GM12878 (cell line): ENCODE measurements around the gene SPINT2. TPM values are rescaled to one million over a fixed set of nuclear protein-coding genes. Genes with fewer than 3 reads are reported as not detected.

ENCODE experiments used
- ATAC-seq: fragments of 200-7000 bp; cut with Tn5 transposase; 3 replicates; pipeline ENCODE4 v1.9.1; 2020; ENCODE audit warnings: mild to moderate bottlenecking, moderate library complexity
- BruUV-seq: library from RNA; stranded (reverse); fragments of 400-500 nt; replicated peaks from 2 replicates; lab custom pipeline; 2021; lab: Mats Ljungman, UMichigan
- CTCF ChIA-PET: fragments of 300-600 bp; sonication (Branson Sonifier 250); formaldehyde crosslinking; extraction: SDS; loops from one replicate; lab custom pipeline; 2021; ENCODE audit warnings: inconsistent platforms; lab: Yijun Ruan, JAX
- POLR2A ChIA-PET: fragments of 350-600 bp; formaldehyde crosslinking; extraction: SDS; loops from one replicate; lab custom pipeline; 2021; ENCODE audit warnings: inconsistent platforms; lab: Charles Lee
- RAD21 ChIA-PET: fragments of 300-600 bp; sonication (Branson Sonifier 250); formaldehyde crosslinking; loops from one replicate; lab custom pipeline; 2023; ENCODE audit warnings: antibody characterized with exemption; ENCODE audit not compliant: unreplicated experiment; lab: Charles Lee
- SMC1A ChIA-PET: fragments of 300-600 bp; sonication (Branson Sonifier 250); formaldehyde crosslinking; loops from one replicate; lab custom pipeline; 2023; ENCODE audit not compliant: unreplicated experiment, uncharacterized antibody; lab: Charles Lee
- DNase-seq: peaks from one replicate; pipeline ENCODE4 v3.0.0-alpha.2; 2011; ENCODE audit warnings: low read depth, low spot score
- FAIRE-seq: peaks from 3 replicates; lab custom pipeline; 2011; peaks lifted over from hg19 to GRCh38; lab: Jason Lieb, UNC
- H2AFZ ChIP-seq: 2 replicates; pipeline ENCODE4 v1.6.0; 2011; ENCODE audit warnings: low read depth, low read length, control low read depth; ENCODE audit not compliant: control insufficient read depth
- H3K27ac ChIP-seq: 2 replicates; pipeline ENCODE4 v1.5.1; 2011; ENCODE audit warnings: control low read depth; ENCODE audit not compliant: control insufficient read depth, insufficient read depth
- H3K27me3 ChIP-seq, 2 experiments: replicated peaks in 1 of 2; 2 replicates each; pipeline versions ENCODE4 v1.6.0 to v1.6.1; 2011; ENCODE audit warnings: low read length in 1 of 2; ENCODE audit not compliant: control insufficient read depth in 2 of 2, insufficient read depth in 2 of 2
- H3K36me3 ChIP-seq, 2 experiments: 2 replicates each; pipeline ENCODE4 v1.5.1; 2011; ENCODE audit warnings: low read length in 1 of 2; ENCODE audit not compliant: control insufficient read depth in 2 of 2, insufficient read depth in 2 of 2
- H3K4me1 ChIP-seq: 2 replicates; pipeline ENCODE4 v1.6.1; 2011; ENCODE audit warnings: mild to moderate bottlenecking, low read length, moderate library complexity, mixed read lengths; ENCODE audit not compliant: control insufficient read depth, insufficient read depth
- H3K4me2 ChIP-seq: 2 replicates; pipeline ENCODE4 v1.6.0; 2011; ENCODE audit warnings: control low read depth; ENCODE audit not compliant: control insufficient read depth, insufficient read depth
- H3K4me3 ChIP-seq: fragments of 200-600 bp; sonication (generic); 2 replicates; pipeline ENCODE4 v1.5.1; 2016
- H3K79me2 ChIP-seq: 2 replicates; pipeline ENCODE4 v1.6.0; 2011; ENCODE audit warnings: low read length; ENCODE audit not compliant: control insufficient read depth, insufficient read depth
- H3K9ac ChIP-seq: 2 replicates; pipeline ENCODE4 v1.8.0; 2011; ENCODE audit warnings: low read length, control low read depth, mixed read lengths; ENCODE audit not compliant: control insufficient read depth, insufficient read depth
- H3K9me3 ChIP-seq: replicated peaks from 3 replicates; pipeline ENCODE4 v1.5.1; 2011; ENCODE audit warnings: mild to moderate bottlenecking, low read length; ENCODE audit not compliant: control insufficient read depth, insufficient read depth
- H4K20me1 ChIP-seq: 2 replicates; pipeline ENCODE4 v1.6.0; 2011; ENCODE audit not compliant: control insufficient read depth, insufficient read depth
- BHLHE40 ChIP-seq, 2 experiments: fragments of 450-650 bp in 1 of 2; IDR thresholded peaks; 2 replicates each; pipeline ENCODE4 v1.6.1; 2011 to 2017; ENCODE audit warnings: low read depth in 2 of 2, borderline replicate concordance in 1 of 2, improper control_type of control experiment in 1 of 2, low read length in 1 of 2, mild to moderate bottlenecking in 1 of 2
- DPF2 ChIP-seq: fragments of 450-650 bp; IDR thresholded peaks from 2 replicates; pipeline ENCODE4 v1.6.1; 2017; ENCODE audit warnings: mild to moderate bottlenecking
- KLF5 ChIP-seq: fragments of 450-650 bp; IDR thresholded peaks from 2 replicates; pipeline ENCODE4 v1.6.1; 2014; ENCODE audit warnings: mild to moderate bottlenecking; ENCODE audit not compliant: partially characterized antibody
- NBN ChIP-seq: fragments of 450-650 bp; IDR thresholded peaks from 2 replicates; pipeline ENCODE4 v1.6.1; 2016
- NR2F1 ChIP-seq: fragments of 450-650 bp; conservative IDR thresholded peaks from 2 replicates; pipeline ENCODE4 v1.6.1; 2017; ENCODE audit warnings: mild to moderate bottlenecking
- PAX5 ChIP-seq: IDR thresholded peaks from 2 replicates; pipeline ENCODE4 v1.6.1; 2011; ENCODE audit warnings: low read depth, low read length, borderline replicate concordance
- POLR2A ChIP-seq: IDR thresholded peaks from 2 replicates; pipeline ENCODE4 v1.6.1; 2011; ENCODE audit warnings: low read depth, mild to moderate bottlenecking, low read length
- RFX5 ChIP-seq: IDR thresholded peaks from 2 replicates; pipeline ENCODE4 v1.6.1; 2011; ENCODE audit warnings: low read depth, low read length, improper control_type of control experiment
- SMARCA5 ChIP-seq: fragments of 450-650 bp; IDR thresholded peaks from 2 replicates; pipeline ENCODE4 v1.6.1; 2017; ENCODE audit warnings: mild to moderate bottlenecking
- SP1 ChIP-seq: IDR thresholded peaks from one replicate; pipeline ENCODE4 v1.6.1; 2011; ENCODE audit warnings: low read depth, low read length
- STAT1 ChIP-seq: fragments of 450-650 bp; conservative IDR thresholded peaks from 2 replicates; pipeline ENCODE4 v1.6.1; 2014; ENCODE audit warnings: antibody characterized with exemption, mild to moderate bottlenecking
- ZBED1 ChIP-seq: IDR thresholded peaks from 2 replicates; pipeline ENCODE4 v1.6.1; 2016; ENCODE audit warnings: borderline replicate concordance
- WGBS: methylation state at CpG from one replicate; pipeline ENCODE4 v1.1.6; 2016; ENCODE audit warnings: low lambda C conversion rate; ENCODE audit not compliant: insufficient replicate concordance, insufficient coverage; ENCODE audit errors: missing lambda C conversion rate; 5-methylcytosine and 5-hydroxymethylcytosine counted together
- in situ Hi-C: fragments of 300-500 bp; cut with MboI; formaldehyde crosslinking; loops from 9 replicates; pipeline ENCODE4 v1.14.3; 2018; ENCODE audit warnings: mixed read lengths
- intact Hi-C: fragments of 100-400 bp; cut with micrococcal nuclease; formaldehyde crosslinking; loops from one replicate; pipeline ENCODE4 v1.14.2; 2022; ENCODE audit not compliant: unreplicated experiment
- polyA plus RNA-seq, 11 experiments: library from polyadenylated mRNA; depleted of rRNA in 4 of 11; unstranded in 6 of 11; stranded (reverse) in 5 of 11; fragments of >200 nt; fragmentation: Nextera tagmentation in 4 of 11; fragmentation: Illumina TruSeq in 1 of 11; extraction: Ambion mirVana in 4 of 11; extraction: Trizol in 1 of 11; gene quantifications; 1 replicate in 1 of 11; 2 replicates in 10 of 11; pipeline versions ENCODE4 v1.2.1 to v1.2.3, GENCODE V29; 2011 to 2016; ENCODE audit warnings: inconsistent platforms in 2 of 11, missing spikeins in 2 of 11, low read depth in 1 of 11
- total RNA-seq, 4 experiments: library from RNA; depleted of rRNA in 3 of 4; stranded (reverse); fragments of >200 nt in 3 of 4; fragmentation: Illumina TruSeq in 1 of 4; extraction: Trizol in 1 of 4; gene quantifications; 2 replicates each; pipeline versions ENCODE4 v1.2.1 to v1.2.3, GENCODE V29; 2013 to 2021
- TF ChIP-seq, protein P1 (sequence below): IDR thresholded peaks from 2 replicates; pipeline ENCODE4 v1.6.1; 2011; ENCODE audit warnings: borderline replicate concordance, low read depth, mild to moderate bottlenecking, moderate library complexity, low read length; ENCODE audit not compliant: insufficient read depth, poor library complexity, severe bottlenecking
- TF ChIP-seq, protein P2 (sequence below): IDR thresholded peaks from 2 replicates; pipeline ENCODE4 v1.6.1; 2012; ENCODE audit warnings: low read depth, low read length, improper control_type of control experiment
- TF ChIP-seq, protein P3 (sequence below): IDR thresholded peaks from 2 replicates; pipeline ENCODE4 v1.6.1; 2011; ENCODE audit warnings: mild to moderate bottlenecking, low read depth, low read length, moderate library complexity; ENCODE audit not compliant: insufficient replicate concordance
- TF ChIP-seq, protein P4 (sequence below): fragments of 450-650 bp; IDR thresholded peaks from 2 replicates; pipeline ENCODE4 v1.6.1; 2016; ENCODE audit warnings: mild to moderate bottlenecking
- TF ChIP-seq, protein P5 (sequence below): fragments of 450-650 bp; IDR thresholded peaks from 2 replicates; pipeline ENCODE4 v1.6.1; 2016; ENCODE audit warnings: mild to moderate bottlenecking

Gene SPINT2
- total and polyA plus RNA-seq, 10 of the 15 experiments (the other 5 are each of a cell fraction or from before 2014, with no cell fraction given), result 0.15 to 26.5 (median 17.5) TPM

DNA sequence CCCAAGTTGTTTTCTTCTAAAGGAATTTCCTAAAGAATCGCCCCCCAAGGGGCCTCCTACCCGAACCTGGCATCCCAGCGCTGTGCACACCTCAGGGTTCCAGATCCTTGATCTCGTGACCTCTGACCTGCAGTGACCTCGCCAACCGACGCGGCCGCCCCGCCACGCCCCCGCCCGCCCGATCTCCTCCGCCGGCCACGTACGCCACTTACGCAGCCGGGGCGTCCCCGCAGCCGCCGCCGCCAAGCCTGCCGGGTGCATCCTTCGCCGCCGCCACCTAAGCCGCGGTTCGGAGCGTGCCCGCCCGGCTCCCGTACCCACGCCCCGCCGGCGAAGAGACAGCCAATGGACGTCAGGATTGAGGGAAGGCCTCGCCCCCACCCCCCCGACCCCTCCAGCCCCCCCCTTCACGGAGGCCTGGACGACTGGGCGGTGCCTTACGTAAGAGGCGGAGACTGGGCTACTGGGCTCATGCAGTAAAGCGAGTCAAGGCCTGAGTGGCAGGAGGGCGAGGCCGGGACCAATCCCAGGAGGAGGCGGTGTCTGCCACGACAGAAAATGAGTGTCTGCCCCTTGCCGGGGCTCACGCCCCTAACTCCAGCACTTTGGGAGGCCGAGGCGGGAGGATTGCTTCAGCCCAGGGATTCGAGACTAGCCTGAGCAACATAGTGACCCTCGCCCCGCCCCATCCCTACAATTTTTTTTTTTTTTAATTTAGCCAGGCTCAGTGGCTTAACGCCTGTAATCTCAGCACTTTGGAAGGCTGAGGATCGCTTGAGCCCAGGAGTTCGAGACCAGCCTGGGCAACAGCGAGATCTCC, 51.5 kb downstream of the SPINT2 start, which contains the start of gene YIF1B:
TSS of gene YIF1B (minus strand) at position 291 of the 820 bp plus-strand sequence. CDS start at position 261, 30 bp downstream.
- ChIA-PET SMC1A (interaction anchor here (0.6 kb wide), 1 partner anchor 118 kb away, joined by 3 read pairs; no protein-coding TSS in a partner anchor), RAD21 (no interaction called here), CTCF (interaction anchor here (0.6 kb wide), 1 partner anchor 40 kb away, joined by 3 read pairs; no protein-coding TSS in a partner anchor), POLR2A (no interaction called here)
- DNase-seq (peak; percentile 83), ATAC-seq (peak; percentile 98), FAIRE-seq (peak; percentile 98)
- Histone ChIP-seq H3K4me1 (peaks cover 3% of the 10 kb centered on the region; the same call in 1 of the 2 replicates), H3K27me3 (no peaks in the 10 kb centered on the region; a peak in 1 of 4 replicates), H2AFZ (peak within 1 kb of the TSS; percentile 94), H3K79me2 (peaks cover 4% of the 10 kb centered on the region), H3K36me3 (no peaks in the 10 kb centered on the region), H3K27ac (peak within 1 kb of the TSS; percentile 80), H4K20me1 (no peaks in the 10 kb centered on the region), H3K4me3 (peak within 1 kb of the TSS; percentile 90), H3K4me2 (peak within 1 kb of the TSS; percentile 70), H3K9me3 (no peaks in the 10 kb centered on the region), H3K9ac (peak within 1 kb of the TSS; percentile 86)
- intact Hi-C loops (loop anchor here (5.0 kb wide), 1 partner anchor 74 kb away; no protein-coding TSS in a partner anchor), in situ Hi-C loops (no loop called here)
- no TSS peak for BruUV-seq
- 1% methylated on average over 43 of the region's 64 CpGs for WGBS
- TF ChIP-seq, protein P1, sequence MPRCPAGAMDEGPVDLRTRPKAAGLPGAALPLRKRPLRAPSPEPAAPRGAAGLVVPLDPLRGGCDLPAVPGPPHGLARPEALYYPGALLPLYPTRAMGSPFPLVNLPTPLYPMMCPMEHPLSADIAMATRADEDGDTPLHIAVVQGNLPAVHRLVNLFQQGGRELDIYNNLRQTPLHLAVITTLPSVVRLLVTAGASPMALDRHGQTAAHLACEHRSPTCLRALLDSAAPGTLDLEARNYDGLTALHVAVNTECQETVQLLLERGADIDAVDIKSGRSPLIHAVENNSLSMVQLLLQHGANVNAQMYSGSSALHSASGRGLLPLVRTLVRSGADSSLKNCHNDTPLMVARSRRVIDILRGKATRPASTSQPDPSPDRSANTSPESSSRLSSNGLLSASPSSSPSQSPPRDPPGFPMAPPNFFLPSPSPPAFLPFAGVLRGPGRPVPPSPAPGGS, result no peak
- TF ChIP-seq, protein P2, sequence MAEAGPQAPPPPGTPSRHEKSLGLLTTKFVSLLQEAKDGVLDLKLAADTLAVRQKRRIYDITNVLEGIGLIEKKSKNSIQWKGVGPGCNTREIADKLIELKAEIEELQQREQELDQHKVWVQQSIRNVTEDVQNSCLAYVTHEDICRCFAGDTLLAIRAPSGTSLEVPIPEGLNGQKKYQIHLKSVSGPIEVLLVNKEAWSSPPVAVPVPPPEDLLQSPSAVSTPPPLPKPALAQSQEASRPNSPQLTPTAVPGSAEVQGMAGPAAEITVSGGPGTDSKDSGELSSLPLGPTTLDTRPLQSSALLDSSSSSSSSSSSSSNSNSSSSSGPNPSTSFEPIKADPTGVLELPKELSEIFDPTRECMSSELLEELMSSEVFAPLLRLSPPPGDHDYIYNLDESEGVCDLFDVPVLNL, result no peak
- no peak for TF ChIP-seq ZBED1
- TF ChIP-seq BHLHE40 (IDR thresholded peaks at IDR 0.05; ENCODE audit: borderline replicate concordance in 1 of 2, low read depth in 2 of 2, low read length in 1 of 2), result peak; percentile 16 to 83; a peak in 3 of 4 replicates
- TF ChIP-seq POLR2A, result peak; percentile 64
- peak; percentile 78 for TF ChIP-seq NBN
- peak; percentile 56; the same call in 1 of the 2 replicates for TF ChIP-seq DPF2
- TF ChIP-seq RFX5, result peak; percentile 56; the same call in 1 of the 2 replicates
- TF ChIP-seq SMARCA5, result 0 out of 2 replicates have a peak, but pooled peaks have one; percentile 42
- TF ChIP-seq, protein P3, sequence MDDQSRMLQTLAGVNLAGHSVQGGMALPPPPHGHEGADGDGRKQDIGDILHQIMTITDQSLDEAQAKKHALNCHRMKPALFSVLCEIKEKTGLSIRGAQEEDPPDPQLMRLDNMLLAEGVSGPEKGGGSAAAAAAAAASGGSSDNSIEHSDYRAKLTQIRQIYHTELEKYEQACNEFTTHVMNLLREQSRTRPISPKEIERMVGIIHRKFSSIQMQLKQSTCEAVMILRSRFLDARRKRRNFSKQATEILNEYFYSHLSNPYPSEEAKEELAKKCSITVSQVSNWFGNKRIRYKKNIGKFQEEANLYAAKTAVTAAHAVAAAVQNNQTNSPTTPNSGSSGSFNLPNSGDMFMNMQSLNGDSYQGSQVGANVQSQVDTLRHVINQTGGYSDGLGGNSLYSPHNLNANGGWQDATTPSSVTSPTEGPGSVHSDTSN, result peak; percentile 88
- no peak for TF ChIP-seq STAT1
- peak; percentile 100 for TF ChIP-seq NR2F1
- TF ChIP-seq, protein P4, sequence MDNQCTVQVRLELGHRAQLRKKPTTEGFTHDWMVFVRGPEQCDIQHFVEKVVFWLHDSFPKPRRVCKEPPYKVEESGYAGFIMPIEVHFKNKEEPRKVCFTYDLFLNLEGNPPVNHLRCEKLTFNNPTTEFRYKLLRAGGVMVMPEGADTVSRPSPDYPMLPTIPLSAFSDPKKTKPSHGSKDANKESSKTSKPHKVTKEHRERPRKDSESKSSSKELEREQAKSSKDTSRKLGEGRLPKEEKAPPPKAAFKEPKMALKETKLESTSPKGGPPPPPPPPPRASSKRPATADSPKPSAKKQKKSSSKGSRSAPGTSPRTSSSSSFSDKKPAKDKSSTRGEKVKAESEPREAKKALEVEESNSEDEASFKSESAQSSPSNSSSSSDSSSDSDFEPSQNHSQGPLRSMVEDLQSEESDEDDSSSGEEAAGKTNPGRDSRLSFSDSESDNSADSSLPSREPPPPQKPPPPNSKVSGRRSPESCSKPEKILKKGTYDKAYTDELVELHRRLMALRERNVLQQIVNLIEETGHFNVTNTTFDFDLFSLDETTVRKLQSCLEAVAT, result 0 out of 2 replicates have a peak, but pooled peaks have one; percentile 17
- TF ChIP-seq, protein P5, sequence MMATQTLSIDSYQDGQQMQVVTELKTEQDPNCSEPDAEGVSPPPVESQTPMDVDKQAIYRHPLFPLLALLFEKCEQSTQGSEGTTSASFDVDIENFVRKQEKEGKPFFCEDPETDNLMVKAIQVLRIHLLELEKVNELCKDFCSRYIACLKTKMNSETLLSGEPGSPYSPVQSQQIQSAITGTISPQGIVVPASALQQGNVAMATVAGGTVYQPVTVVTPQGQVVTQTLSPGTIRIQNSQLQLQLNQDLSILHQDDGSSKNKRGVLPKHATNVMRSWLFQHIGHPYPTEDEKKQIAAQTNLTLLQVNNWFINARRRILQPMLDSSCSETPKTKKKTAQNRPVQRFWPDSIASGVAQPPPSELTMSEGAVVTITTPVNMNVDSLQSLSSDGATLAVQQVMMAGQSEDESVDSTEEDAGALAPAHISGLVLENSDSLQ, result peak; percentile 95
- no peak for TF ChIP-seq PAX5
- TF ChIP-seq SP1, result peak; percentile 49
- no peak for TF ChIP-seq KLF5
